Esophagus squamous epithelium (tissue), 5 donors: ENCODE data around the gene DAPK2. TPM values are rescaled to one million over a fixed set of nuclear protein-coding genes. Genes with fewer than 3 reads are reported as not detected.

Experiments used
- DNase-seq: peaks from one replicate; lab custom pipeline; 2025; lab: John Stamatoyannopoulos, UW
- H3K27ac ChIP-seq, 4 donors: fragments of 200-600 bp; sonication (generic); one replicate each; pipeline ENCODE4 v1.5.1; 2016 to 2019; ENCODE audit warnings: mild to moderate bottlenecking in 1 of 4
- H3K27me3 ChIP-seq, 4 donors: fragments of 200-600 bp; sonication (generic); 1 replicate in 3 of 4; 2 replicates in 1 of 4; pipeline versions ENCODE4 v1.5.1 to v1.6.0; 2017 to 2021; ENCODE audit warnings: antibody characterized with exemption in 1 of 4
- H3K36me3 ChIP-seq, 3 donors: fragments of 200-600 bp; sonication (generic); one replicate each; pipeline ENCODE4 v1.5.1; 2016 to 2019
- H3K4me1 ChIP-seq, 3 donors: fragments of 200-600 bp; sonication (generic); one replicate each; pipeline ENCODE4 v1.5.1; 2017 to 2019
- H3K4me3 ChIP-seq, 4 donors: fragments of 200-600 bp; sonication (generic); 1 replicate in 3 of 4; 2 replicates in 1 of 4; pipeline ENCODE4 v1.5.1; 2016 to 2019; ENCODE audit warnings: mild to moderate bottlenecking in 2 of 4, moderate library complexity in 1 of 4
- H3K9me3 ChIP-seq, 3 donors: fragments of 200-600 bp; sonication (generic); one replicate each; pipeline ENCODE4 v1.5.1; 2016 to 2019
- CTCF ChIP-seq, 6 experiments: fragments of 450-650 bp in 4 of 6; fragments of 200-600 bp in 2 of 6; sonication (generic) in 2 of 6; IDR thresholded peaks; one replicate each; pipeline ENCODE4 v1.5.1; 2016 to 2019; ENCODE audit warnings: antibody characterized with exemption in 6 of 6, mild to moderate bottlenecking in 4 of 6, moderate library complexity in 4 of 6
- POLR2A ChIP-seq, 4 donors: fragments of 450-650 bp; IDR thresholded peaks; one replicate each; pipeline ENCODE4 v1.6.1; 2017; ENCODE audit warnings: antibody characterized with exemption in 4 of 4, mild to moderate bottlenecking in 4 of 4, moderate library complexity in 3 of 4
- WGBS, 2 donors: methylation state at CpG; one replicate each; pipeline ENCODE4 v1.1.5; 2018; 5-methylcytosine and 5-hydroxymethylcytosine counted together
- intact Hi-C: fragments of 100-400 bp; cut with DNase I; formaldehyde crosslinking; loops from one replicate; pipeline ENCODE4 v1.15.0; 2022
- total RNA-seq, 4 donors: library from RNA; depleted of rRNA; stranded (reverse); fragments of >200 nt; gene quantifications; one replicate each; pipeline ENCODE4 v1.1.0, GENCODE V29; 2016
- donor health status: DM: yes; HTN: yes; CAD: no.

DAPK2 gene
- total RNA-seq, 4 donors from 2014 or later = 1.9 to 12.9 (median 9.8) TPM

DNA sequence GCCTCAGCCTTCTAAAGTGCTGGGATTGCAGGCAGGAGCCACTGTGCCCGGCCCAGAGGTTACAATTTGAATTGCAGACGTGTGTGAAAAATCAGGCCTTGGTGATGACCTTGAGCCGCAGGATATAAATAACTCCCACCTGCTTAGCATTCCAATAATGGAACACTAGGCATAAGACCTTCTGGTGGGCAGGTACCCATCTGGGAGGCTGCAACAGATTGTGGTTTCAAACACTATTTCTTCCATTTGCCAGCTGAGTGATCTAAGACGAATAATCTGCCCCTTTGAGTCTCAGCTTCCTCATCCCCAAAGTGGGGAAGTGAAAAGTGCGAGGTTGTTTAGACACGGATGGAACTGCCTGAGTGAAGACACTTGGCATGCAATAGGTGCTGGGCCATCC lies 164.9 kb downstream of the DAPK2 start:
- intact Hi-C loops = no loop called here
- 84 to 85% methylated on average over 5 of the region's 6 CpGs for WGBS, 2 donors
- DNase-seq = no peak
- Histone ChIP-seq H3K4me1 (no peaks in the 10 kb centered on the region), H3K36me3 (no peaks in the 10 kb centered on the region), H3K9me3 (no peaks in the 10 kb centered on the region), H3K27ac (no peak overlapping the region), H3K27me3 (no peaks in the 10 kb centered on the region), H3K4me3 (no peak overlapping the region)
- no peak for TF ChIP-seq CTCF (IDR thresholded peaks at IDR 0.05)
- TF ChIP-seq POLR2A (IDR thresholded peaks at IDR 0.05) = no peak

- no peak overlapping the region for H3K4me3 ChIP-seq
- WGBS, 2 donors = 42 to 54% methylated on average over 3 to 5 of the region's 5 CpGs
- DNase-seq = no peak
- no peaks in the 10 kb centered on the region for H3K4me1 ChIP-seq
- no peaks in the 10 kb centered on the region for H3K36me3 ChIP-seq
- intact Hi-C loops = no loop called here
- no peaks in the 10 kb centered on the region for H3K27me3 ChIP-seq
- H3K9me3 ChIP-seq = no peaks in the 10 kb centered on the region
- no peak overlapping the region for H3K27ac ChIP-seq
- TF ChIP-seq POLR2A (IDR thresholded peaks at IDR 0.05) = no peak
These were observed 165.5 kb downstream of the DAPK2 start for GRCh38 chr15:63880744-63881143.

- no CpG with 5 or more reads among the region's 1 CpG for WGBS, 2 donors
- Histone ChIP-seq H3K4me1 (no peaks in the 10 kb centered on the region), H3K27me3 (no peaks in the 10 kb centered on the region), H3K36me3 (no peaks in the 10 kb centered on the region), H3K9me3 (no peaks in the 10 kb centered on the region), H3K27ac (no peak overlapping the region), H3K4me3 (no peak overlapping the region)
- TF ChIP-seq CTCF (IDR thresholded peaks at IDR 0.05) = no peak
- TF ChIP-seq POLR2A (IDR thresholded peaks at IDR 0.05) = no peak
- intact Hi-C loops = no loop called here
- DNase-seq = no peak
These were observed 166.3 kb downstream of the DAPK2 start for GRCh38 chr15:63879995-63880394.

DNA sequence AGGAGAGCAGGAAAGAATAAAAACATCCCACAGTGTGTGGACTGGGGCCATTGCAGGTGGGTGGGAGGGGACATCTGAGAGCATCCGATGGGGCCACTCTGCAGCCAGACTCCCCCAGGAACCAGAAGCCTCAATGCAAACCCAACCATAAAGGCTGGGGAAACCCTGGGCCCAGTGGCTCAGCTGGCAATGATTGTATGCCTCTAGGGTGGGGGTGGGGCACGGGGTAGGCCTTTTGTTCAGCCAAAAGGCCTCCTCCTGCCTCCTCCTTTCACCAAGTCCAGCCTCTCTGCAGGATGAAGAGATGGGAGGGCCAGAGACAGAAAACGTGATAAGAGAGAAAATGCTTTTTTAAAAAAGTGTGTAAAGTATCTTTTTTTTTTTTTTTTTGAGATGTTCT lies 167.1 kb downstream of the DAPK2 start:
- Histone ChIP-seq H3K27ac (no peak overlapping the region), H3K4me3 (no peak overlapping the region), H3K4me1 (no peaks in the 10 kb centered on the region), H3K36me3 (no peaks in the 10 kb centered on the region), H3K27me3 (no peaks in the 10 kb centered on the region), H3K9me3 (no peaks in the 10 kb centered on the region)
- TF ChIP-seq POLR2A (IDR thresholded peaks at IDR 0.05) (no peak), CTCF (IDR thresholded peaks at IDR 0.05) (no peak)
- WGBS, 2 donors = 66 to 71% methylated on average over 3 of the region's 3 CpGs
- no peak for DNase-seq
- intact Hi-C loops = no loop called here

GRCh38 chr15:63877713-63878271 lies 168.5 kb downstream of the DAPK2 start:
- TF ChIP-seq POLR2A (IDR thresholded peaks at IDR 0.05) (no peak), CTCF (IDR thresholded peaks at IDR 0.05) (no peak)
- H3K4me1 ChIP-seq = no peaks in the 10 kb centered on the region
- no peak for DNase-seq
- H3K27me3 ChIP-seq = no peaks in the 10 kb centered on the region
- intact Hi-C loops = no loop called here
- H3K27ac ChIP-seq = no peak overlapping the region
- H3K9me3 ChIP-seq = no peaks in the 10 kb centered on the region
- WGBS, 2 donors = 83 to 87% methylated on average over 4 to 5 of the region's 5 CpGs
- no peaks in the 10 kb centered on the region for H3K36me3 ChIP-seq
- no peak overlapping the region for H3K4me3 ChIP-seq
